ENCODE results near the gene SH3BP5.

The SH3BP5 gene

DNA sequence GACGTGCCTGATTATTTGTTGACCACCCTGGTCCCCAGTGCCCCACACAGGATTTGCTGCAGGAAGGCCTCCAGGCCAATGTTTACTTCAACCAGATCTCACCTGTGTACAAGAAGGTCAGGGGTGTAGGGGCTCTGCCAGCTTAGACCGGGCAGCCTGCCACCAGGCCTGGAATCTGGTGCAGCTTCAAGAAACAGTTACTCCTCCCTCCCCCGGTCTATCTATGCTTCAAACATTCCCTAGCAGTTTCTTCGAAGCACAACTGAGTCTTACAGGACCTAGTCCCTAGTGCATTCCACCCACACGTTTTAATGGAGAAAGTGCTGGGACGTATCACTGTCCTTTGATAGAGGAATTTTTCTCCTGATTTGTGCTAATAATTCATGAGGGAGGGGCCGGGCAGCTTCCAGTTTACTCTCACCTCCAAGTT is 8.0 kb downstream of the SH3BP5 start:
- TF ChIP-seq, protein P1, sequence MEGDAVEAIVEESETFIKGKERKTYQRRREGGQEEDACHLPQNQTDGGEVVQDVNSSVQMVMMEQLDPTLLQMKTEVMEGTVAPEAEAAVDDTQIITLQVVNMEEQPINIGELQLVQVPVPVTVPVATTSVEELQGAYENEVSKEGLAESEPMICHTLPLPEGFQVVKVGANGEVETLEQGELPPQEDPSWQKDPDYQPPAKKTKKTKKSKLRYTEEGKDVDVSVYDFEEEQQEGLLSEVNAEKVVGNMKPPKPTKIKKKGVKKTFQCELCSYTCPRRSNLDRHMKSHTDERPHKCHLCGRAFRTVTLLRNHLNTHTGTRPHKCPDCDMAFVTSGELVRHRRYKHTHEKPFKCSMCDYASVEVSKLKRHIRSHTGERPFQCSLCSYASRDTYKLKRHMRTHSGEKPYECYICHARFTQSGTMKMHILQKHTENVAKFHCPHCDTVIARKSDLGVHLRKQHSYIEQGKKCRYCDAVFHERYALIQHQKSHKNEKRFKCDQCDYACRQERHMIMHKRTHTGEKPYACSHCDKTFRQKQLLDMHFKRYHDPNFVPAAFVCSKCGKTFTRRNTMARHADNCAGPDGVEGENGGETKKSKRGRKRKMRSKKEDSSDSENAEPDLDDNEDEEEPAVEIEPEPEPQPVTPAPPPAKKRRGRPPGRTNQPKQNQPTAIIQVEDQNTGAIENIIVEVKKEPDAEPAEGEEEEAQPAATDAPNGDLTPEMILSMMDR (IDR thresholded peaks at IDR 0.05; ENCODE audit: borderline replicate concordance, insufficient read depth, low read depth, low read length) = no peak
- H3K4me3 ChIP-seq (ENCODE audit: low read depth, low read length) = no peak overlapping the region

DNA sequence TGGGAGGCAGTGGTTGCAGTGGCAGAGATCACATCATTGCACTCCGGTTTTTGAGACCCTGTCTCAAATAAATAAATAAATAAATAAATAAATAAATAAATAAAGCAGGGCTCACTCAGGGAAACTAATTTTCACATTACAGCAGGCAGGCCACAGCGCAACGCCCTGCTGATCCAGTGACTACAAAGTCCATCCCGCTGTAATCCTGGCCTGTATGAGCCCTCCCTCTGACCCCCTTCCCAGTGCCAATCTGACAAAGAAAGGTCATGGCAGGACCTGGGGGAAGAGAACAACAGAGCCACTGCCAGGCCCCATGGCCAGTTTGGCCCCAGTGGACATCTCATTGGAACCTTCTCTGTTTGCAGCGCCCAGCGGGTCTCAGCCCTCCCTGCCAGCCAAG is 9.3 kb downstream of the SH3BP5 start:
- TF ChIP-seq, protein P1 (IDR thresholded peaks at IDR 0.05; ENCODE audit: borderline replicate concordance, insufficient read depth, low read depth, low read length) = no peak
- no peak overlapping the region for H3K4me3 ChIP-seq (ENCODE audit: low read depth, low read length)

DNA sequence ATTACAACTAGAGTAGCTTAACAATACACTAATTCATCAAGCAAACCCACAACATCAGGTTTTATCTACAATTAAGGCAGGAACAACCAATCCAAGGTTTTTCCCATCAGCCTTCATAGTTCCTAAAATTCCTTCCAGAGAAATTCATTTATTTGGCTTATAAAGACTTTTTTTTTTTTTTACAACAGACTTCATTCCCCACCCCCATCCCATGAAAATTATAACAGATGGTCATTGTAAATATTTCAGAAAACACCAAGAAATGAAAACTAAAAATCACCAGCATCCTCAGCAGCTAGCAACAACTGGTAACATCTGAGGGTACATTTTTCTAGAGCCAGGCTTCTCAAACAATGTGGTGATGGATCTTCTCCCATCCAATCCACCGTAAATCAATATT is 11.0 kb downstream of the SH3BP5 start:
- TF ChIP-seq, protein P1 (IDR thresholded peaks at IDR 0.05; ENCODE audit: borderline replicate concordance, insufficient read depth, low read depth, low read length) = no peak
- H3K4me3 ChIP-seq (ENCODE audit: low read depth, low read length) = no peak overlapping the region

DNA sequence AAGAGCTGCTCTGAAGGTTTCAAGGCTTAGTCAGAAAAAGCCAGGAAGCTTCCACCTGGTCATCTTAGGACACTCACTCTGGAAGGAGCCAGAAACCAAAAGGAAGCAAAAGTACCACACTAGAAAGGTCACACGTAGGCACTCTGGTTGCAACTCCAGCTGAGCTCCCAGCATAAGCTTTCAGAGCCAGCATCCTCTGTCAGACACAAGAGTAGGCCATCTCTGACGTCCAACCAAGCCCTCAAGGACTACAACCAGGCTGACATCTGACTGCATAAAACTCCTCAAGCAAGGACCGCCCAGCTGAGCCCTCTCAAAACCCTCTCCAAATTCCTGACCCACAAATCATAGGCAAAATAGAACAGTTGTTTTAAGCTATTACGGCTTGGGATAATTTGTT is 12.8 kb downstream of the SH3BP5 start:
- no peak overlapping the region for H3K4me3 ChIP-seq (ENCODE audit: low read depth, low read length)
- TF ChIP-seq, protein P1 (IDR thresholded peaks at IDR 0.05; ENCODE audit: borderline replicate concordance, insufficient read depth, low read depth, low read length) = no peak

DNA sequence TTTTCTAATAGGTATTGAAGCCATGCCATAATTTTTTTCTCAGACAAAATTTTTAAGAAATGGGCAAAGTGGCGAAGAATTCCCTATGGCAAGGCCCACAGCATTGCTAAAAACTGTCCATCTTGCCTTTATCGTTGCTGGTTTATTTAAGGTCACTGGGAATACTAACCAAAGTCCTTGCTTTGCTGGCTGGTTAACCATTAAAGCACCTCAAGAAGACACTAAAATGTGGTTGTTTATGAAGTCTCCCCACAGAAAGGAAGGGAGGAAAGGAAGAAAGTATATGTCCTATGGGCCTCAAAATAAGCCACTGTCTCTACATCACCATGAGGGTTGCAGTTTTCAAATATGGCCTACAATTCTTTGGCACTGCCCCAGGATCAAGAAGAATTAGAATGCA is 13.2 kb downstream of the SH3BP5 start:
- TF ChIP-seq, protein P1 (IDR thresholded peaks at IDR 0.05; ENCODE audit: borderline replicate concordance, insufficient read depth, low read depth, low read length) = no peak
- H3K4me3 ChIP-seq (ENCODE audit: low read depth, low read length) = no peak overlapping the region

DNA sequence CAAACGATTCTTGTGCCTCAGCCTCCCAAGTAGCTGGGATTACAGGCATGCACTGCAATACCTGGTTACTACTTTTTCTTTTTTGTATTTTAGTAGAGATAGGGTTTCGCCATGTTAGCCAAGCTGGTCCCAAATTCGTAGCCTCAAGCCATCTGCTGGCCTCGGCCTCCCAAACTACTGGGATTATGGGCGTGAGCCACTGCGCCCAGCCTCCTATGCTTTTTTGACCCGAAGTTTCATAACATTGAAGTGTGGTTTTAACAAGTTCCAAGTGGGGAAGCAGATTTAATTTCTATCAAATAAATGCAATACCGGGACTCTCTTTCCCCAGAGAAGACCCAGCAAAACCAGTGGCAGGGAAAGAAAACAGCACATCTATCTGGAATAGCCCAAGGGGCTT is 13.7 kb downstream of the SH3BP5 start:
- TF ChIP-seq, protein P1 (IDR thresholded peaks at IDR 0.05; ENCODE audit: borderline replicate concordance, insufficient read depth, low read depth, low read length) = no peak

DNA sequence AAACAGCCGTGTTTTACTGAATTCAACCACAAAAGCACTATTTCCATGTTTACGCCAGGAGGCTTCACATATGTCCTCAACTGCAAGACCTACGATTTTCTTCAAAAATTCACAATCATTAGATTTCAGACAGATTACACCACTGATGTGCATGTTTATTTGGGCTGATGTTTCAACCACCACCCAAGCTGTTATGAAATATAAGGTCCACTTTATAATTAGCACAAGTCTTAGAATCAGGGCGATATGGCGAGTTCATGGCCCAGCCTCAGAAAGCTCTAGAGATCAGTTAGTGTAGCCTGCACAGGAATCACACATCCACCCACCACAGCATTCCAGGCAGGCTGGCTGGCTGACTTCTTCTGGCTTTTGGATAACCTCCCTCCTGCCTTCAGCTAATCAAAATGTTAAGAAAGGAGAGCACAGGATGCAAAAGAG is 15.4 kb downstream of the SH3BP5 start:
- TF ChIP-seq, protein P1 (IDR thresholded peaks at IDR 0.05; ENCODE audit: borderline replicate concordance, insufficient read depth, low read depth, low read length) = no peak
- H3K4me3 ChIP-seq (ENCODE audit: low read depth, low read length) = no peak overlapping the region

More for the DNA sequence above, 13.7 kb downstream of the SH3BP5 start:
- no peak overlapping the region for H3K4me3 ChIP-seq (ENCODE audit: low read depth, low read length)

All from GM12875 (cell line).